SH-SY5Y (cell line): ENCODE measurements around the gene FOXJ3.

Experiments
- GATA2 ChIP-seq: IDR thresholded peaks from 2 replicates; pipeline ENCODE4 v1.6.1; 2011; ENCODE audit warnings: mild to moderate bottlenecking, low read depth, low read length
- GATA3 ChIP-seq: IDR thresholded peaks from 2 replicates; pipeline ENCODE4 v1.6.1; 2011; ENCODE audit warnings: low read depth, mild to moderate bottlenecking, low read length, moderate library complexity

DNA sequence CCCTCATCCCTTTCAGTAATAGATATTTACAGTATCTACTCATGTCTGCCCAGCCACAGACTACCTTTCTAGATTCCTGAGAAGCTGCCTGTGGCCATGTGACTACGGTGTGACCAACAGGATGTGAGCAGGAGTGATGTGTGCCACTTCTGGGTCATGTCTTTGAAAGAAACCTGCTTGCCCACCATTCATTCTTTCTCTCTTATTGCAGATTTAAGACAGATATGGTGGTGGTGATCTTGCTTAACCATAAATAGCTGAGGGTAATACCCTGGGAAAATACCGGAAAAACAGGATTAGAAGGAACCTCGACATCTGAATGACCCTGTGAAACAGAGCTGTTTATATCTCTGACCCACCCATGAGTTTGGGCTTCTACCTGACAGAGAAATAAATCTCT lies 128.9 kb downstream of the FOXJ3 start:
- TF ChIP-seq GATA2 (no peak), GATA3 (no peak)
